Esophagus squamous epithelium (tissue), 4 donors: Measurements from ENCODE around the gene PLA2R1.

Experiments used
- CTCF ChIP-seq, 6 experiments: fragments of 450-650 bp in 4 of 6; fragments of 200-600 bp in 2 of 6; sonication (generic) in 2 of 6; IDR thresholded peaks; one replicate each; pipeline ENCODE4 v1.5.1; 2016 to 2019; ENCODE audit warnings: antibody characterized with exemption in 6 of 6, mild to moderate bottlenecking in 4 of 6, moderate library complexity in 4 of 6
- POLR2A ChIP-seq, 4 donors: fragments of 450-650 bp; IDR thresholded peaks; one replicate each; pipeline ENCODE4 v1.6.1; 2017; ENCODE audit warnings: antibody characterized with exemption in 4 of 4, mild to moderate bottlenecking in 4 of 4, moderate library complexity in 3 of 4

GRCh38 chr2:159944874-159945273 is 117.5 kb downstream of the PLA2R1 start:
- TF ChIP-seq POLR2A (IDR thresholded peaks at IDR 0.05) = no peak
- TF ChIP-seq CTCF (IDR thresholded peaks at IDR 0.05) = no peak
